NB4 (cell line): ENCODE measurements around the gene TTLL6.

Experiments used
- DNase-seq: peaks from one replicate; pipeline ENCODE4 v3.0.0; 2010; ENCODE audit warnings: low read depth
- H3K4me3 ChIP-seq: one replicate; pipeline ENCODE4 v1.5.1; 2011; ENCODE audit warnings: mild to moderate bottlenecking, low read depth, low read length, moderate library complexity
- MYC ChIP-seq: IDR thresholded peaks from 2 replicates; pipeline ENCODE4 v1.6.1; 2011; ENCODE audit warnings: low read depth, low read length
- POLR2A ChIP-seq: IDR thresholded peaks from 2 replicates; pipeline ENCODE4 v1.6.1; 2011; ENCODE audit warnings: mild to moderate bottlenecking; ENCODE audit not compliant: insufficient read length; ENCODE audit errors: extremely low read depth
- TF ChIP-seq, protein P1 (sequence below): IDR thresholded peaks from 2 replicates; pipeline ENCODE4 v1.6.1; 2011; ENCODE audit warnings: low read depth, low read length
- TF ChIP-seq, protein P2 (sequence below): IDR thresholded peaks from one replicate; pipeline ENCODE4 v1.5.1; 2012; ENCODE audit warnings: low read depth, low read length

The TTLL6 gene

DNA sequence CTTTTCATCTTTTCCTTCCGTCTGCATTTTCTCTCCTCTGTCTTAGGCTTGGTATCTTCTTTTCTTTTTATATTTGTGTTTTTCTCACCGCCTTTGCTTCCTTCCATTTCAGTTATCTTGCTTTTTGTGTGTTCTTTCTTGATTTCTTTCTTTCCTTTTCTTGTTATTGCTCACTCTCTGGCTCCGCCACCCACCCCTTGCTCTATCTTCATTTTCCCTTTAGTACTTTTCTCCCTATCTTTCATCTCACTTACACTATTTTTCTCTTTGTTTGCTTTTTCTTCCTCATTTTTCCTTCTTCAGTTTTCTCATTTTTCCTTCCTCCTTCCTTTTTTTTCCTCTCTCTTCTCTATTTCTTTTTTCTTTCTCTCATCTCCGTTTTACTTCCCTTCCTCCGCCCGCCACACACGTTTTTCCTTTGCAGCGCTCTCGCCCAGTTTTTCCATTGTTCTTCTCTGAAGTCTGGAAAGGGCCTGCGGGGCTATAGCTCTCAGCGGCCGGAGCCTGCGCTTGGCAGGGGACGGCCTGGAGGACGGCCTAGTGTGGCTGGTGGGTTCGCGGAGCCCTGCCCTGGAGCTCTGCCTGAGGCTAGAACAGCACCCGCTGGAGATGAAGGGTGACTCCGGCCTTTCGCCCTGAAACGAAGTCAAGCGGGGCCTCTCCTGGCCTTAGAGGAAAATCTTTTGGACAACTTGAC, 83.2 kb downstream of the TTLL6 start:
- TF ChIP-seq, protein P1, sequence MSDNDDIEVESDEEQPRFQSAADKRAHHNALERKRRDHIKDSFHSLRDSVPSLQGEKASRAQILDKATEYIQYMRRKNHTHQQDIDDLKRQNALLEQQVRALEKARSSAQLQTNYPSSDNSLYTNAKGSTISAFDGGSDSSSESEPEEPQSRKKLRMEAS: no peak
- no peak for TF ChIP-seq MYC
- TF ChIP-seq POLR2A: no peak
- TF ChIP-seq, protein P2, sequence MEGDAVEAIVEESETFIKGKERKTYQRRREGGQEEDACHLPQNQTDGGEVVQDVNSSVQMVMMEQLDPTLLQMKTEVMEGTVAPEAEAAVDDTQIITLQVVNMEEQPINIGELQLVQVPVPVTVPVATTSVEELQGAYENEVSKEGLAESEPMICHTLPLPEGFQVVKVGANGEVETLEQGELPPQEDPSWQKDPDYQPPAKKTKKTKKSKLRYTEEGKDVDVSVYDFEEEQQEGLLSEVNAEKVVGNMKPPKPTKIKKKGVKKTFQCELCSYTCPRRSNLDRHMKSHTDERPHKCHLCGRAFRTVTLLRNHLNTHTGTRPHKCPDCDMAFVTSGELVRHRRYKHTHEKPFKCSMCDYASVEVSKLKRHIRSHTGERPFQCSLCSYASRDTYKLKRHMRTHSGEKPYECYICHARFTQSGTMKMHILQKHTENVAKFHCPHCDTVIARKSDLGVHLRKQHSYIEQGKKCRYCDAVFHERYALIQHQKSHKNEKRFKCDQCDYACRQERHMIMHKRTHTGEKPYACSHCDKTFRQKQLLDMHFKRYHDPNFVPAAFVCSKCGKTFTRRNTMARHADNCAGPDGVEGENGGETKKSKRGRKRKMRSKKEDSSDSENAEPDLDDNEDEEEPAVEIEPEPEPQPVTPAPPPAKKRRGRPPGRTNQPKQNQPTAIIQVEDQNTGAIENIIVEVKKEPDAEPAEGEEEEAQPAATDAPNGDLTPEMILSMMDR: no peak
- no peak for DNase-seq
- H3K4me3 ChIP-seq: no peak overlapping the region

GRCh38 chr17:48732688-48733629, 84.1 kb downstream of the TTLL6 start:
- DNase-seq: no peak
- H3K4me3 ChIP-seq: no peak overlapping the region
- TF ChIP-seq POLR2A (no peak), MYC (no peak)
- TF ChIP-seq, protein P1: no peak
- TF ChIP-seq, protein P2: no peak

- H3K4me3 ChIP-seq: no peak overlapping the region
- DNase-seq: no peak
- TF ChIP-seq, protein P1: no peak
- TF ChIP-seq MYC (no peak), POLR2A (no peak)
- TF ChIP-seq, protein P2: no peak
Measured at GRCh38 chr17:48731355-48731754, 85.7 kb downstream of the TTLL6 start.

GRCh38 chr17:48730240-48730550, 86.8 kb downstream of the TTLL6 start:
- H3K4me3 ChIP-seq: no peak overlapping the region
- TF ChIP-seq, protein P1: no peak
- TF ChIP-seq MYC (no peak), POLR2A (no peak)
- TF ChIP-seq, protein P2: no peak
- no peak for DNase-seq

- DNase-seq: no peak
Measured at GRCh38 chr17:48729335-48730239, 87.4 kb downstream of the TTLL6 start.

More at GRCh38 chr17:48729335-48730239, 87.4 kb downstream of the TTLL6 start:
- H3K4me3 ChIP-seq: no peak overlapping the region
- no peak for TF ChIP-seq POLR2A
- TF ChIP-seq, protein P2: no peak
- TF ChIP-seq, protein P1: no peak
- no peak for TF ChIP-seq MYC
